Cardiac muscle cell (in vitro differentiated cells and primary cell): Measurements from ENCODE around the gene NT5C2. TPM values are rescaled to one million over a fixed set of nuclear protein-coding genes. Genes with fewer than 3 reads are reported as not detected.
A peak's percentile ranks its signal among the peaks of the same experiment; 100 is the strongest.

ENCODE experiments used
- DNase-seq, 2 donors: peaks; one replicate each; pipeline versions ENCODE4 v3.0.0 to v3.0.0-alpha.2; 2010 to 2017; ENCODE audit warnings: low read depth in 1 of 2, low spot score in 1 of 2
- H3K27ac ChIP-seq: fragments of 200-600 bp; sonication (generic); 2 replicates; pipeline ENCODE4 v1.5.1; 2016
- H3K27me3 ChIP-seq: fragments of 200-600 bp; sonication (generic); 2 replicates; pipeline ENCODE4 v1.6.0; 2016; ENCODE audit warnings: control low read depth
- H3K36me3 ChIP-seq: fragments of 200-600 bp; sonication (generic); 2 replicates; pipeline ENCODE4 v1.5.1; 2016; ENCODE audit warnings: control low read depth
- H3K4me1 ChIP-seq: fragments of 200-600 bp; sonication (generic); 2 replicates; pipeline ENCODE4 v1.8.1; 2017; ENCODE audit warnings: low read depth, mild to moderate bottlenecking, mixed run types
- H3K4me3 ChIP-seq: fragments of 200-600 bp; sonication (generic); 2 replicates; pipeline ENCODE4 v1.5.1; 2016; ENCODE audit warnings: mild to moderate bottlenecking
- H3K9me3 ChIP-seq: fragments of 200-600 bp; sonication (generic); 2 replicates; pipeline ENCODE4 v1.5.1; 2017; ENCODE audit warnings: low read depth, mild to moderate bottlenecking, control low read depth
- CTCF ChIP-seq: IDR thresholded peaks from 2 replicates; pipeline ENCODE4 v1.5.1; 2012; ENCODE audit warnings: low read depth, mild to moderate bottlenecking, low read length
- polyA plus RNA-seq: library from polyadenylated mRNA; unstranded; fragments of >200 nt; fragmentation: Nextera tagmentation; extraction: Ambion mirVana; gene quantifications from 2 replicates; pipeline ENCODE4 v1.2.1, GENCODE V29; 2016
- total RNA-seq: library from RNA; depleted of rRNA; stranded (reverse); fragments of >200 nt; gene quantifications from 2 replicates; pipeline ENCODE4 v1.2.3, GENCODE V29; 2016

Gene NT5C2
- total and polyA plus RNA-seq, 2 experiments from 2014 or later, result 51.1 to 84.0 TPM

DNA sequence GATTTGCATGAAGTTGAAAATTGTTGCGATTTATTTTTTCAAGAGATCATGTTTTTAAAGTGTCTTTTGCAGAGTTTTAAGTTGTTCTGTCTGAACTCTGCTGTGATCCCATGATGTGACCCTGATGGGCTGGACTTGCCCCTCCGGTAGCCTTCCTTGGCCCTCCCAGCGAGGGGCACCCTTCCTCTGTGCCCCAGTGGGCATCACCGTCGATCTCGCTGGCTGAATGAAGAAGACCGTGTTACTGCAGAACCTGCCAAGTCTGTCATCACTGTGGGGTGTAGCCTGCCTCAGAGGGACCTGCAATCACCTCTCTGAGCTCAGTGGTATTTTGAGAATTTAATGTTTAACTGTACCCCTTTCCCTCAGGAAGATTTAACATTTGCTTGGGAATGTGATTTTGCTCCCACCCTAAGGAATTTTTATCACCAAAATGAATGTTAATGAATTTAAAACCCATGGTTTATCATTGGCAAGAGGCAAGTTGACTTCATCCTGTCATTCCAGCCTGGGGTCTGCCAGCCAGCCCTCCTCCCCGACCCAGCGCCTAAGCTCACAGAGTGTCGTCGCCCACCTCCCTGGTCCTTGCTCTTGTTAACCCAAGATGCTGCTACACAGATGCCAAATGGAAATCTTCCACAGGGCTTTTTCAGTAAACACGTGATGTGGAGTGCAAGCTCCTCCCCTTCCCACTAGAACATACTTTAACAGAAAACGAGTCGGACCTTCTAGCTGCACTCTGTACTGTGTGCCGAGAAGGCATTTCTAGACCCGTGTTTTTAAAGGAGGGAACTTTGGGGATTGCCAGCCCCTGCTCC, 115.4 kb downstream of the NT5C2 start:
- Histone ChIP-seq H3K9me3 (no peaks in the 10 kb centered on the region), H3K4me1 (no peaks in the 10 kb centered on the region), H3K27me3 (no peaks in the 10 kb centered on the region), H3K4me3 (no peak overlapping the region), H3K36me3 (peaks cover 3% of the 10 kb centered on the region), H3K27ac (no peak overlapping the region)
- DNase-seq, result no peak
- no peak for TF ChIP-seq CTCF

GRCh38 chr10:103077020-103077419, 116.1 kb downstream of the NT5C2 start:
- no peak overlapping the region for H3K4me3 ChIP-seq
- no peak for TF ChIP-seq CTCF
- H3K27me3 ChIP-seq, result no peaks in the 10 kb centered on the region
- H3K36me3 ChIP-seq, result peaks cover 3% of the 10 kb centered on the region
- H3K27ac ChIP-seq, result no peak overlapping the region
- H3K9me3 ChIP-seq, result no peaks in the 10 kb centered on the region
- no peaks in the 10 kb centered on the region for H3K4me1 ChIP-seq
- no peak for DNase-seq

- no peak for TF ChIP-seq CTCF
These were observed 120.2 kb downstream of the NT5C2 start for GRCh38 chr10:103072891-103073290.

GRCh38 chr10:103072276-103072675, 120.8 kb downstream of the NT5C2 start:
- TF ChIP-seq CTCF, result no peak
- Histone ChIP-seq H3K27me3 (no peaks in the 10 kb centered on the region), H3K4me3 (no peak overlapping the region), H3K36me3 (peaks cover 3% of the 10 kb centered on the region), H3K27ac (no peak overlapping the region), H3K9me3 (no peaks in the 10 kb centered on the region), H3K4me1 (peaks cover 7% of the 10 kb centered on the region)
- DNase-seq, result no peak

More at GRCh38 chr10:103072891-103073290, 120.2 kb downstream of the NT5C2 start:
- H3K36me3 ChIP-seq, result peaks cover 3% of the 10 kb centered on the region
- H3K4me1 ChIP-seq, result peaks cover 7% of the 10 kb centered on the region
- H3K9me3 ChIP-seq, result no peaks in the 10 kb centered on the region
- no peak overlapping the region for H3K4me3 ChIP-seq
- no peaks in the 10 kb centered on the region for H3K27me3 ChIP-seq
- no peak for DNase-seq
- no peak overlapping the region for H3K27ac ChIP-seq

DNA sequence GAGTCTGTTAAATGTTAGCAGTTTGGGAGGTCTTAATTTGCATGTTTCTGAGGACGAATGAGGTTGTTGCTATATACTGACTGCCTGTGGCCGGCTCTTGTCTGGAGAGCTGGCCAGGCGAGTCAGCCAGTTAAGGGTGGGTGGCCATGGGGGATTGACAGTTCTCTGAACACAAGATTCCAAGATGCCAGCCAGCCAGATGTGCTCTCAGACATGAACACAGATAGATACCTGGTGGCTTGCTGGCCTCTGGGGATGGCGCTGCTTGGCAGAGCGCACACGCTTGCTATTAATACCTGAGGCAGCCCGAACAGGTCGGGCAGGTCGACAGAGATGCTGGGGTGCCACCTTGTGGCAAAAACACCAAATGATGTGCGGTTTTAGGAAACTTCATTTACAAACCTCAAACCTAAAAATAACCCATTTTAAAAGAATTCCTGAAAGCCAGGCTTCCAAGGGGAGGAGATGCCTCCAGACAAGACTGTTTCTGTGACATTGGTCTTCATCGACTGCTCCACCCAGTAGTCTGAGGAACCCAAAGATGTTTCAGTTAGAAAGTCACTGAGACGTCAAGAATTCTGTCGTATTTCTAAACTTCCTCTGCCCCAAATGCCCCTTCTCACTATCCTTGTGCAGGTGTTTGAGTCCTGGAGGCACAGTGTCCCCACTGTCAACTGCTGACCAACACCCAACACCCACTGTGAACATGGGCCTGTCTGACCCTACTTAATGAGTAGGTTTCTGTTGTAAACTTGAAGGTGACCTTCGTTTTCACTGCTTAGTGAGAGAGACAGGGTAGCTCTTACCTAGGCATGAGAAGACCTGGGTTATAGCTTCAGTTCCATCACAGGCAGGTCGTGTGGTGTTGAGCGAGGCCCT, 123.4 kb downstream of the NT5C2 start:
- peak; percentile 64 to 78 for DNase-seq
- Histone ChIP-seq H3K4me1 (peaks cover 7% of the 10 kb centered on the region), H3K9me3 (no peaks in the 10 kb centered on the region), H3K27ac (no peak overlapping the region), H3K36me3 (no peaks in the 10 kb centered on the region), H3K27me3 (no peaks in the 10 kb centered on the region), H3K4me3 (no peak overlapping the region)
- peak; percentile 67 for TF ChIP-seq CTCF
